Ecto neural progenitor cell (in vitro differentiated cells): ENCODE results near the gene GATM.

Experiments used
- DNase-seq: peaks from one replicate; pipeline ENCODE4 v3.0.0-alpha.2; 2018; ENCODE audit warnings: low spot score

The GATM gene

GRCh38 chr15:45378149-45378912, at the start of gene GATM:
GATM (minus strand) TSS chr15:45378544; CDS start chr15:45378453, 91 bp downstream.
- DNase-seq = peak; percentile 85

GRCh38 chr15:45427085-45427484, 48.7 kb upstream of the GATM start:
- no peak for DNase-seq

GRCh38 chr15:45425135-45425534, 46.8 kb upstream of the GATM start:
- no peak for DNase-seq

- no peak for DNase-seq
Measured at GRCh38 chr15:45424429-45424828, 46.1 kb upstream of the GATM start.

- no peak for DNase-seq
Measured at GRCh38 chr15:45417303-45417950, 39.1 kb upstream of the GATM start.

- DNase-seq = no peak
Measured at GRCh38 chr15:45414215-45414885, 36.0 kb upstream of the GATM start.

GRCh38 chr15:45409596-45409995, 31.3 kb upstream of the GATM start:
- no peak for DNase-seq

- no peak for DNase-seq
Measured at GRCh38 chr15:45407786-45408185, 29.4 kb upstream of the GATM start.

GRCh38 chr15:45402955-45403877, 24.9 kb upstream of the GATM start:
- peak; percentile 58 for DNase-seq

GRCh38 chr15:45402162-45402954, 24.0 kb upstream of the GATM start:
- DNase-seq = peak; percentile 95

- no peak for DNase-seq
Measured at GRCh38 chr15:45401665-45402161, 23.4 kb upstream of the GATM start.

GRCh38 chr15:45399381-45400212, 21.3 kb upstream of the GATM start:
- DNase-seq = no peak

GRCh38 chr15:45397116-45397665, 18.8 kb upstream of the GATM start:
- no peak for DNase-seq

GRCh38 chr15:45395943-45396342, 17.6 kb upstream of the GATM start:
- DNase-seq = no peak

GRCh38 chr15:45394681-45395080, 16.3 kb upstream of the GATM start:
- no peak for DNase-seq

GRCh38 chr15:45393851-45394250, 15.5 kb upstream of the GATM start:
- no peak for DNase-seq

GRCh38 chr15:45392584-45392855, 14.2 kb upstream of the GATM start:
- DNase-seq = no peak

GRCh38 chr15:45391746-45392583, 13.6 kb upstream of the GATM start:
- no peak for DNase-seq

- no peak for DNase-seq
Measured at GRCh38 chr15:45389351-45389750, 11.0 kb upstream of the GATM start.
